ENCODE results near the gene SMR3B. TPM values are rescaled to one million over a fixed set of nuclear protein-coding genes. Genes with fewer than 3 reads are reported as not detected.

SMR3B gene
- total RNA-seq (2021; fragmentation: NEBNext Ultra II Directional; extraction: Animal tissue kit (Norgen Biotek cat#: 25700)) (not detected in 2 replicates), polyA plus RNA-seq (2011; rRNA removed) (not detected in 2 replicates), polyA minus RNA-seq (2011; rRNA and poly(A)+ RNA removed) (not detected in 2 replicates)
- polyA plus RNA-seq (2011; cell fraction: cytosol; rRNA removed), result not detected
- polyA plus RNA-seq (2011; cell fraction: nucleus; rRNA removed), result not detected
- not detected in 4 replicates for polyA plus RNA-seq (2012, experiment 1 of 2)
- not detected for polyA plus RNA-seq (2012, experiment 2 of 2)
- not detected for polyA plus RNA-seq (2013, experiment 1 of 2)
- not detected for polyA plus RNA-seq (2013, experiment 2 of 2)
- polyA minus RNA-seq (2011; cell fraction: cytosol; rRNA and poly(A)+ RNA removed), result not detected
- not detected for polyA minus RNA-seq (2011; cell fraction: nucleus; rRNA and poly(A)+ RNA removed)
- long read RNA-seq, experiment 1, result 0 reads
- long read RNA-seq, experiment 2, result 0 reads

DNA sequence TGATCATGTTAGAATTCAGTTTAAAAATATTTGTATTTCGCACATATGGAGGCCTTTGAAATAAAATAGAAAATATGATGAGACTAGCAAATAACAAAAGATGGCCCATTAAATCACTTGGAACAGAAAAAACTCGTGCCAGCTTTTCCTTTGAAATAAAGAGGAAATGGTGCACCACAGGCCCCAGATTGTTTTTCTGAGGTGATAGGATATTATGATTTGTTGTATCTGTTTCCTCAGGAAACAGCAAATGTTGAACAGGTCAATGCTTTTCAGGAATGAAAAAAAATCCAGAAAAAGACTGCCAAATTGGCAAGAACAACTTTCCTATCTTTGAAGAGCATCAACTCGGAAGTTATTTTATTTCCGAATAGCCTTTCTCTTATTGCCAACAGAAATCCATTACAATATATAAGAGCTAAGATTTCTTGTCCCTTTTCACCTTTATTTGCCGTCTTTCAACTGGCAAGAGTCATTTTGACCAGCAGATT, at the start of gene SMR3B:
Gene SMR3B, plus strand, starts transcription at position 441 of the 491 bp plus-strand sequence. CDS start 1,380 bp downstream, outside the sequence.
- Histone ChIP-seq H3K9me3 (ENCODE audit: insufficient read depth in 2 of 2, low read depth in 1 of 2, low read length in 1 of 2) (no peaks in the 10 kb centered on the region), H2AK5ac (ENCODE audit: low read depth, low read length) (no peak within 1 kb of the TSS), H2BK20ac (ENCODE audit: low read length) (no peak within 1 kb of the TSS), H4K91ac (replicated peaks; ENCODE audit: insufficient read length, low read length) (no peak within 1 kb of the TSS), H3K79me2 (ENCODE audit: control insufficient read depth in 1 of 2, insufficient read depth in 2 of 2, low read length in 2 of 2) (no peaks in the 10 kb centered on the region), H3K4me2 (ENCODE audit: insufficient read depth in 1 of 2, low read depth in 2 of 2, low read length in 2 of 2) (no peak within 1 kb of the TSS), H3K56ac (replicated peaks; ENCODE audit: insufficient read length, low read depth, low read length) (no peak within 1 kb of the TSS), H2BK120ac (replicated peaks; ENCODE audit: low read depth, low read length) (no peak within 1 kb of the TSS), H3K18ac (ENCODE audit: extremely low read depth, low read length) (no peak within 1 kb of the TSS), H3K9ac (replicated peaks in 1 of 4; ENCODE audit: extremely low read depth in 1 of 4, low read depth in 3 of 4, low read length in 3 of 4) (no peak within 1 kb of the TSS), H3K4ac (replicated peaks; ENCODE audit: insufficient read length, low read depth, low read length) (no peak within 1 kb of the TSS), H3K79me1 (ENCODE audit: low read depth, low read length) (no peaks in the 10 kb centered on the region), H4K5ac (ENCODE audit: insufficient read length, low read depth, low read length) (no peak within 1 kb of the TSS), H3K27me3 (replicated peaks in 1 of 4; ENCODE audit: control insufficient read depth in 3 of 4, extremely low read depth in 1 of 4, insufficient read depth in 3 of 4, low read length in 3 of 4) (no peaks in the 10 kb centered on the region), H3K14ac (ENCODE audit: insufficient read length) (no peak within 1 kb of the TSS), H3K23ac (ENCODE audit: insufficient read length) (no peak within 1 kb of the TSS), H3K36me3 (ENCODE audit: control insufficient read depth in 2 of 4, insufficient read depth in 4 of 4, low read length in 3 of 4) (no peaks in the 10 kb centered on the region), H3K23me2 (ENCODE audit: low read depth, low read length) (no peaks in the 10 kb centered on the region), H3K4me1 (replicated peaks in 1 of 4; ENCODE audit: control insufficient read depth in 3 of 4, insufficient read depth in 4 of 4, low read length in 3 of 4) (no peaks in the 10 kb centered on the region), H2BK5ac (ENCODE audit: low read depth, low read length) (no peak within 1 kb of the TSS), H2BK12ac (ENCODE audit: low read depth, low read length) (no peak within 1 kb of the TSS), H2BK15ac (ENCODE audit: low read length) (no peak within 1 kb of the TSS), H2AFZ (ENCODE audit: low read length) (no peak within 1 kb of the TSS), H4K20me1 (replicated peaks in 1 of 2; ENCODE audit: control insufficient read depth in 1 of 2, insufficient read depth in 2 of 2, low read length in 2 of 2) (no peaks in the 10 kb centered on the region), H3K4me3 (ENCODE audit: extremely low read depth in 1 of 4, insufficient read depth in 2 of 4, low read depth in 3 of 4, low read length in 4 of 4) (no peak within 1 kb of the TSS), H3K27ac (ENCODE audit: low read depth, low read length) (no peak within 1 kb of the TSS), H4K8ac (ENCODE audit: extremely low read depth, insufficient read depth, low read length) (no peak within 1 kb of the TSS)
- FAIRE-seq, result no peak
- POLR2A ChIA-PET (ENCODE audit: partially characterized antibody), result no interaction called here
- WGBS, 2 experiments (ENCODE audit: extremely low coverage in 1 of 2, insufficient coverage in 1 of 2, insufficient read length in 1 of 2, insufficient replicate concordance in 2 of 2, low coverage in 1 of 2, low lambda C conversion rate in 2 of 2, missing lambda C conversion rate in 1 of 2), result 93% methylated on average over 5 of the region's 5 CpGs; no CpG with 5 or more reads in 1 of the 2 experiments
- CTCF ChIA-PET (ENCODE audit: partially characterized antibody), result interaction anchor here (0.6 kb wide), 1 partner anchor 17 kb away, joined by 3 read pairs; no protein-coding TSS in a partner anchor
- no peak for DNase-seq (ENCODE audit: low read depth in 1 of 2, low spot score in 2 of 2)
- TF ChIP-seq SUZ12 (IDR thresholded peaks at IDR 0.05; ENCODE audit: low read length) (no peak), NRF1 (IDR thresholded peaks at IDR 0.05; ENCODE audit: low read depth, low read length) (no peak), CEBPB (IDR thresholded peaks at IDR 0.05; ENCODE audit: low read depth, low read length) (no peak), SP1 (IDR thresholded peaks at IDR 0.05; ENCODE audit: low read depth, low read length) (no peak), POU5F1 (IDR thresholded peaks at IDR 0.05; ENCODE audit: low read depth, low read length) (no peak), BACH1 (IDR thresholded peaks at IDR 0.05; ENCODE audit: low read length) (no peak), TAF7 (optimal IDR thresholded peaks at IDR 0.05; ENCODE audit: borderline replicate concordance, low read depth, low read length) (no peak), YY1 (IDR thresholded peaks at IDR 0.05; ENCODE audit: low read depth, low read length) (no peak)

Data from H1 (cell line).